GM20000 (cell line): ENCODE measurements around the gene F5.

Experiments
- DNase-seq: peaks from one replicate; pipeline ENCODE4 v3.0.0; 2012; ENCODE audit warnings: low spot score
- CTCF ChIP-seq: IDR thresholded peaks from 2 replicates; pipeline ENCODE4 v1.5.1; 2012; ENCODE audit warnings: mild to moderate bottlenecking, control low read depth; ENCODE audit errors: extremely low read depth, missing control alignments

Gene F5

GRCh38 chr1:169623132-169623926 lies 37.0 kb upstream of the F5 start:
- no peak for DNase-seq
- TF ChIP-seq CTCF: no peak

GRCh38 chr1:169620565-169620964 lies 34.3 kb upstream of the F5 start:
- no peak for DNase-seq
- no peak for TF ChIP-seq CTCF

- TF ChIP-seq CTCF: no peak
- DNase-seq: no peak
Measured at GRCh38 chr1:169618367-169618766, 32.1 kb upstream of the F5 start.

GRCh38 chr1:169615803-169616202 lies 29.5 kb upstream of the F5 start:
- TF ChIP-seq CTCF: no peak
- no peak for DNase-seq

- no peak for DNase-seq
- TF ChIP-seq CTCF: no peak
Measured at GRCh38 chr1:169610858-169611257, 24.6 kb upstream of the F5 start.

GRCh38 chr1:169610108-169610507 lies 23.8 kb upstream of the F5 start:
- DNase-seq: no peak
- TF ChIP-seq CTCF: no peak

GRCh38 chr1:169608226-169608625 lies 21.9 kb upstream of the F5 start:
- DNase-seq: no peak

More at GRCh38 chr1:169608226-169608625, 21.9 kb upstream of the F5 start:
- TF ChIP-seq CTCF: no peak
